ENCODE results near the gene DNM3.

DNM3 gene

GRCh38 chr1:171819946-171820345, 21.4 kb upstream of the DNM3 start:
- Histone ChIP-seq H3K27ac (ENCODE audit: low read depth, low read length) (no peak overlapping the region), H3K9me3 (ENCODE audit: control insufficient read depth, insufficient read depth, low read depth, low read length) (no peaks in the 10 kb centered on the region), H3K4me1 (ENCODE audit: control insufficient read depth, insufficient read depth, low read length) (peaks cover 21% of the 10 kb centered on the region), H3K27me3 (ENCODE audit: control insufficient read depth, insufficient read depth, low read length) (no peaks in the 10 kb centered on the region), H3K9ac (ENCODE audit: low read length) (no peak overlapping the region), H3K36me3 (ENCODE audit: control insufficient read depth, insufficient read depth, low read length) (no peaks in the 10 kb centered on the region), H3K4me3 (ENCODE audit: low read depth, low read length) (no peak overlapping the region)

GRCh38 chr1:171826973-171827372, 14.3 kb upstream of the DNM3 start:
- Histone ChIP-seq H3K36me3 (ENCODE audit: control insufficient read depth, insufficient read depth, low read length) (no peaks in the 10 kb centered on the region), H3K27ac (ENCODE audit: low read depth, low read length) (no peak overlapping the region), H3K9me3 (ENCODE audit: control insufficient read depth, insufficient read depth, low read depth, low read length) (peaks cover 27% of the 10 kb centered on the region), H3K9ac (ENCODE audit: low read length) (no peak overlapping the region), H3K27me3 (ENCODE audit: control insufficient read depth, insufficient read depth, low read length) (no peaks in the 10 kb centered on the region), H3K4me1 (ENCODE audit: control insufficient read depth, insufficient read depth, low read length) (no peaks in the 10 kb centered on the region), H3K4me3 (ENCODE audit: low read depth, low read length) (no peak overlapping the region)

GRCh38 chr1:171828794-171829193, 12.5 kb upstream of the DNM3 start:
- peaks cover 27% of the 10 kb centered on the region for H3K9me3 ChIP-seq (ENCODE audit: control insufficient read depth, insufficient read depth, low read depth, low read length)
- no peaks in the 10 kb centered on the region for H3K36me3 ChIP-seq (ENCODE audit: control insufficient read depth, insufficient read depth, low read length)
- H3K4me1 ChIP-seq (ENCODE audit: control insufficient read depth, insufficient read depth, low read length): no peaks in the 10 kb centered on the region
- H3K27me3 ChIP-seq (ENCODE audit: control insufficient read depth, insufficient read depth, low read length): no peaks in the 10 kb centered on the region
- no peak overlapping the region for H3K27ac ChIP-seq (ENCODE audit: low read depth, low read length)
- H3K4me3 ChIP-seq (ENCODE audit: low read depth, low read length): no peak overlapping the region
- H3K9ac ChIP-seq (ENCODE audit: low read length): no peak overlapping the region

GRCh38 chr1:171833091-171833825, 8.0 kb upstream of the DNM3 start:
- Histone ChIP-seq H3K9ac (ENCODE audit: low read length) (no peak overlapping the region), H3K9me3 (ENCODE audit: control insufficient read depth, insufficient read depth, low read depth, low read length) (no peaks in the 10 kb centered on the region), H3K4me3 (ENCODE audit: low read depth, low read length) (no peak overlapping the region), H3K27me3 (ENCODE audit: control insufficient read depth, insufficient read depth, low read length) (no peaks in the 10 kb centered on the region), H3K36me3 (ENCODE audit: control insufficient read depth, insufficient read depth, low read length) (no peaks in the 10 kb centered on the region), H3K27ac (ENCODE audit: low read depth, low read length) (no peak overlapping the region), H3K4me1 (ENCODE audit: control insufficient read depth, insufficient read depth, low read length) (no peaks in the 10 kb centered on the region)

GRCh38 chr1:171834821-171835220, 6.5 kb upstream of the DNM3 start:
- no peak overlapping the region for H3K9ac ChIP-seq (ENCODE audit: low read length)
- no peak overlapping the region for H3K27ac ChIP-seq (ENCODE audit: low read depth, low read length)
- no peak overlapping the region for H3K4me3 ChIP-seq (ENCODE audit: low read depth, low read length)
- no peaks in the 10 kb centered on the region for H3K4me1 ChIP-seq (ENCODE audit: control insufficient read depth, insufficient read depth, low read length)
- peaks cover 4% of the 10 kb centered on the region; the same call in 1 of the 2 replicates for H3K27me3 ChIP-seq (ENCODE audit: control insufficient read depth, insufficient read depth, low read length)
- H3K9me3 ChIP-seq (ENCODE audit: control insufficient read depth, insufficient read depth, low read depth, low read length): no peaks in the 10 kb centered on the region
- H3K36me3 ChIP-seq (ENCODE audit: control insufficient read depth, insufficient read depth, low read length): no peaks in the 10 kb centered on the region

- H3K36me3 ChIP-seq (ENCODE audit: control insufficient read depth, insufficient read depth, low read length): no peaks in the 10 kb centered on the region
- no peaks in the 10 kb centered on the region for H3K9me3 ChIP-seq (ENCODE audit: control insufficient read depth, insufficient read depth, low read depth, low read length)
- H3K9ac ChIP-seq (ENCODE audit: low read length): no peak overlapping the region
- H3K4me1 ChIP-seq (ENCODE audit: control insufficient read depth, insufficient read depth, low read length): peaks cover 3% of the 10 kb centered on the region; the same call in 1 of the 2 replicates
- peaks cover 13% of the 10 kb centered on the region; the same call in 1 of the 2 replicates for H3K27me3 ChIP-seq (ENCODE audit: control insufficient read depth, insufficient read depth, low read length)
- no peak overlapping the region for H3K27ac ChIP-seq (ENCODE audit: low read depth, low read length)
- H3K4me3 ChIP-seq (ENCODE audit: low read depth, low read length): no peak overlapping the region
Observed at GRCh38 chr1:171835891-171836290, 5.4 kb upstream of the DNM3 start.

- Histone ChIP-seq H3K36me3 (ENCODE audit: control insufficient read depth, insufficient read depth, low read length) (no peaks in the 10 kb centered on the region), H3K27ac (ENCODE audit: low read depth, low read length) (no peak overlapping the region), H3K4me1 (ENCODE audit: control insufficient read depth, insufficient read depth, low read length) (peaks cover 3% of the 10 kb centered on the region; the same call in 1 of the 2 replicates), H3K27me3 (ENCODE audit: control insufficient read depth, insufficient read depth, low read length) (peaks cover 29% of the 10 kb centered on the region), H3K4me3 (ENCODE audit: low read depth, low read length) (peak overlapping the region; percentile 84), H3K9me3 (ENCODE audit: control insufficient read depth, insufficient read depth, low read depth, low read length) (no peaks in the 10 kb centered on the region), H3K9ac (ENCODE audit: low read length) (no peak overlapping the region)
Observed at GRCh38 chr1:171841931-171842761, 848 bp downstream of the DNM3 start.

- no peak overlapping the region for H3K4me3 ChIP-seq (ENCODE audit: low read depth, low read length)
- H3K9ac ChIP-seq (ENCODE audit: low read length): no peak overlapping the region
- no peaks in the 10 kb centered on the region for H3K36me3 ChIP-seq (ENCODE audit: control insufficient read depth, insufficient read depth, low read length)
- H3K27ac ChIP-seq (ENCODE audit: low read depth, low read length): no peak overlapping the region
- peaks cover 29% of the 10 kb centered on the region for H3K27me3 ChIP-seq (ENCODE audit: control insufficient read depth, insufficient read depth, low read length)
- H3K4me1 ChIP-seq (ENCODE audit: control insufficient read depth, insufficient read depth, low read length): peaks cover 3% of the 10 kb centered on the region; the same call in 1 of the 2 replicates
- H3K9me3 ChIP-seq (ENCODE audit: control insufficient read depth, insufficient read depth, low read depth, low read length): no peaks in the 10 kb centered on the region
Observed at GRCh38 chr1:171844381-171844780, 3.1 kb downstream of the DNM3 start.

GRCh38 chr1:171845998-171846397, 4.7 kb downstream of the DNM3 start:
- H3K4me3 ChIP-seq (ENCODE audit: low read depth, low read length): no peak overlapping the region
- no peak overlapping the region for H3K27ac ChIP-seq (ENCODE audit: low read depth, low read length)
- peaks cover 16% of the 10 kb centered on the region for H3K27me3 ChIP-seq (ENCODE audit: control insufficient read depth, insufficient read depth, low read length)
- H3K36me3 ChIP-seq (ENCODE audit: control insufficient read depth, insufficient read depth, low read length): no peaks in the 10 kb centered on the region
- H3K4me1 ChIP-seq (ENCODE audit: control insufficient read depth, insufficient read depth, low read length): no peaks in the 10 kb centered on the region
- H3K9me3 ChIP-seq (ENCODE audit: control insufficient read depth, insufficient read depth, low read depth, low read length): no peaks in the 10 kb centered on the region
- no peak overlapping the region for H3K9ac ChIP-seq (ENCODE audit: low read length)

- no peaks in the 10 kb centered on the region for H3K36me3 ChIP-seq (ENCODE audit: control insufficient read depth, insufficient read depth, low read length)
- no peak overlapping the region for H3K4me3 ChIP-seq (ENCODE audit: low read depth, low read length)
- H3K4me1 ChIP-seq (ENCODE audit: control insufficient read depth, insufficient read depth, low read length): no peaks in the 10 kb centered on the region
- H3K9me3 ChIP-seq (ENCODE audit: control insufficient read depth, insufficient read depth, low read depth, low read length): no peaks in the 10 kb centered on the region
- H3K27me3 ChIP-seq (ENCODE audit: control insufficient read depth, insufficient read depth, low read length): no peaks in the 10 kb centered on the region
- H3K9ac ChIP-seq (ENCODE audit: low read length): no peak overlapping the region
- no peak overlapping the region for H3K27ac ChIP-seq (ENCODE audit: low read depth, low read length)
Observed at GRCh38 chr1:171849245-171849898, 8.1 kb downstream of the DNM3 start.

Data from HUES6 (cell line).